Breast epithelium (tissue), 4 donors: ENCODE results near the gene MAP4K4. TPM values are rescaled to one million over a fixed set of nuclear protein-coding genes. Genes with fewer than 3 reads are reported as not detected.

ENCODE experiments used
- DNase-seq, 2 donors: peaks; one replicate each; pipeline ENCODE4 v3.0.0-alpha.2; 2019; ENCODE audit warnings: low spot score in 2 of 2
- H3K27ac ChIP-seq, 2 donors: fragments of 200-600 bp; sonication (generic) in 1 of 2; one replicate each; pipeline ENCODE4 v1.5.1; 2016 to 2019; ENCODE audit warnings: mild to moderate bottlenecking in 1 of 2
- H3K27me3 ChIP-seq, 2 donors: fragments of 200-600 bp; sonication (generic) in 1 of 2; one replicate each; pipeline versions ENCODE4 v1.5.1 to v1.6.0; 2017 to 2019; ENCODE audit warnings: control low read depth in 1 of 2, mild to moderate bottlenecking in 1 of 2
- H3K36me3 ChIP-seq: fragments of 200-600 bp; one replicate; pipeline ENCODE4 v1.5.1; 2019
- H3K4me1 ChIP-seq, 2 donors: fragments of 200-600 bp; sonication (generic); one replicate each; pipeline ENCODE4 v1.5.1; 2016 to 2019; ENCODE audit warnings: control low read depth in 1 of 2
- H3K4me3 ChIP-seq, 3 donors: fragments of 200-600 bp; sonication (generic); 1 replicate in 2 of 3; 2 replicates in 1 of 3; pipeline ENCODE4 v1.5.1; 2016 to 2019; ENCODE audit warnings: mild to moderate bottlenecking in 3 of 3, moderate library complexity in 2 of 3
- H3K9me3 ChIP-seq, 2 donors: fragments of 200-600 bp; sonication (generic) in 1 of 2; one replicate each; pipeline ENCODE4 v1.5.1; 2016 to 2019; ENCODE audit warnings: control low read depth in 1 of 2
- POLR2A ChIP-seq: fragments of 450-650 bp; IDR thresholded peaks from one replicate; pipeline ENCODE4 v1.6.1; 2016; ENCODE audit warnings: antibody characterized with exemption, mild to moderate bottlenecking, moderate library complexity
- POLR2AphosphoS5 ChIP-seq, 3 donors: sonication (generic); formaldehyde crosslinking; IDR thresholded peaks; one replicate each; pipeline ENCODE4 v1.6.1; 2017; ENCODE audit warnings: antibody characterized with exemption in 3 of 3
- intact Hi-C: fragments of 100-400 bp; cut with DNase I; formaldehyde crosslinking; loops from one replicate; pipeline ENCODE4 v1.15.1; 2023; ENCODE audit warnings: low total_unique reads
- total RNA-seq, 3 donors: library from RNA; depleted of rRNA; stranded (reverse); fragments of >200 nt; gene quantifications; one replicate each; pipeline ENCODE4 v1.1.0, GENCODE V29; 2016
- TF ChIP-seq, protein P1 (sequence below), 3 donors: fragments of 450-650 bp; IDR thresholded peaks; one replicate each; pipeline ENCODE4 v1.5.1; 2016 to 2017; ENCODE audit warnings: antibody characterized with exemption in 3 of 3, mild to moderate bottlenecking in 3 of 3, moderate library complexity in 3 of 3

Gene MAP4K4
- total RNA-seq, 3 donors from 2014 or later = 62.1 to 89.1 (median 74.7) TPM

DNA sequence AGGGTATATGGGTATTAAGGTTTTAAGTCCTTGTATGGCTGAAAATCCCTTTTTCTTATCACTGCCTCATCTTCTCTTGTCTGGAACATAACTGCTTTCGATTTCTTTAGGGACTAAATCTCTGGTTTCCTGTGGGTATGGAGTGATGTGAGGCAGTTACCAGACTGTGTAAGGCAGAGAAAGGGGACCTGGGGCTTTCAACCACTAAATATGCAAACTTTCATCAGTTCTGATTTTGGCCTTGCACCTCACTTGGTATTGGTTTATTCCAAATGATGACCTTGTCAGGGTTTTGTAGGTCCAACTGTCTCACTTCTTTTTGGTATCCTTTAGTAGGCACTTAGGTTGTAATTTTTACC, 9.3 kb downstream of the MAP4K4 start:
- no peak for DNase-seq
- H3K27me3 ChIP-seq = no peaks in the 10 kb centered on the region
- no peaks in the 10 kb centered on the region for H3K4me1 ChIP-seq
- no peaks in the 10 kb centered on the region for H3K36me3 ChIP-seq
- no peak overlapping the region for H3K4me3 ChIP-seq
- intact Hi-C loops = no loop called here
- no peaks in the 10 kb centered on the region for H3K9me3 ChIP-seq
- TF ChIP-seq, protein P1, sequence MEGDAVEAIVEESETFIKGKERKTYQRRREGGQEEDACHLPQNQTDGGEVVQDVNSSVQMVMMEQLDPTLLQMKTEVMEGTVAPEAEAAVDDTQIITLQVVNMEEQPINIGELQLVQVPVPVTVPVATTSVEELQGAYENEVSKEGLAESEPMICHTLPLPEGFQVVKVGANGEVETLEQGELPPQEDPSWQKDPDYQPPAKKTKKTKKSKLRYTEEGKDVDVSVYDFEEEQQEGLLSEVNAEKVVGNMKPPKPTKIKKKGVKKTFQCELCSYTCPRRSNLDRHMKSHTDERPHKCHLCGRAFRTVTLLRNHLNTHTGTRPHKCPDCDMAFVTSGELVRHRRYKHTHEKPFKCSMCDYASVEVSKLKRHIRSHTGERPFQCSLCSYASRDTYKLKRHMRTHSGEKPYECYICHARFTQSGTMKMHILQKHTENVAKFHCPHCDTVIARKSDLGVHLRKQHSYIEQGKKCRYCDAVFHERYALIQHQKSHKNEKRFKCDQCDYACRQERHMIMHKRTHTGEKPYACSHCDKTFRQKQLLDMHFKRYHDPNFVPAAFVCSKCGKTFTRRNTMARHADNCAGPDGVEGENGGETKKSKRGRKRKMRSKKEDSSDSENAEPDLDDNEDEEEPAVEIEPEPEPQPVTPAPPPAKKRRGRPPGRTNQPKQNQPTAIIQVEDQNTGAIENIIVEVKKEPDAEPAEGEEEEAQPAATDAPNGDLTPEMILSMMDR (IDR thresholded peaks at IDR 0.05) = no peak
- TF ChIP-seq POLR2A (no peak), POLR2AphosphoS5 (IDR thresholded peaks at IDR 0.05) (no peak)
- peak overlapping the region; percentile 55 to 65 for H3K27ac ChIP-seq

DNA sequence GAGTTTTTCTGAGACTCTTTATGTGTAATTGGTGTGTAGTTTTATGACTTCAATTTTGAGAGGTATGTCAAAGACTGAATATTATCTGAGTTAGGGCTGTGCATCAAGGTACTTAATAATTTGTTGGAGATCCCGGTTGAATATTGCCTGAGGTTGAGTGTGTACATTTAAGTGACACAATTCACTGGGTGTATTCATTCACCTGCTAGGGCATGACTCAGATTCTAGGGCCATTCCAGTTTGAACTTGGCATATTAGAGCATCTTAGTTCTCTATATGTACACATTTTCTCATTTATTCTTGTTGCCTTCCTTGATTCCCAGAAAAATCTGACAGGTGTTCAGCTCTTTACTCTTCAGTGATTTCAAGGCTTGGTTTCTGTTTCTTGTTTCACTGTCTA, 12.5 kb downstream of the MAP4K4 start:
- Histone ChIP-seq H3K27me3 (no peaks in the 10 kb centered on the region), H3K4me1 (no peaks in the 10 kb centered on the region), H3K27ac (peak overlapping the region in 1 of 2 donors; percentile 60), H3K4me3 (no peak overlapping the region), H3K9me3 (no peaks in the 10 kb centered on the region), H3K36me3 (no peaks in the 10 kb centered on the region)
- no peak for DNase-seq
- intact Hi-C loops = no loop called here
- TF ChIP-seq, protein P1 (IDR thresholded peaks at IDR 0.05) = no peak
- no peak for TF ChIP-seq POLR2AphosphoS5 (IDR thresholded peaks at IDR 0.05)
- TF ChIP-seq POLR2A = no peak

DNA sequence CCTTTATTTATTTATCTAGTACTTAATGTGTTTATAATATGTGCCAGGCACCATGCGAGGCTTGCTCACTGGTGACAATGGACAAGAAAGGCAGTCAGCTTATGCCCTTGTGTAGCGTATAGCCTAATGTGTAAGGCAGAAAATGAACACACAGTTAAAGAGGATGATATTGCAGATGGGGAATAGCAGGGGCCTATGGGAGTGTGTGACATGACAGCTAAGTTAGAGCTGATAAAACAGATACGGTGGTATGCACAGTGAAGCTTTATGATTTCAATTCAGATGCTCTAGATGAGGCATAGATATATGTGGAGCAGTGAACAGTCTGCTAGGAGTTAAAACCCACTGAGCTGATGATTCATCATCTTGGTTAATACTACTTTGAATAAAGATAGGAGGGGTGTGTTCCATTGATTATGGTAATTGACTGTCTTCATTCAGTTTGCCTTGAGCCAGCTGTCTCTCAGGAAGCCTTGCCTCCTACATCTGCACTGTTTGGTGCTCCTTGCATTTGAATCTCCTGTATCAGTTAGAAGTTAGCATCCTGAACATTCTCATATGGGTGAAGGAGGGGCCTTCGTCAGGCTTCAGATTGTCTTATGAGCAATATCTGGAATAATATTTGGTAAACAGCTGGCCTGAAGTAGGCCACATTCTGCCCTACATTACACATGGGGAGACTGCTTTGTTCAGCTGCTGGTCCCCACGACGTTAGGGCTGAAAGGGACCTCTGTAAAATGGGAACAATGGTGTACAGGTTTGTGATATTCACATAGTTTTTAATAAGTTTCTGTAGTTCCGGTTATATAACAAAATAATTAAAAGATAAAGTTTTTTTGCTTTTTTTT, 13.2 kb downstream of the MAP4K4 start:
- Histone ChIP-seq H3K4me1 (no peaks in the 10 kb centered on the region), H3K27ac (peak overlapping the region; percentile 23 to 60), H3K27me3 (no peaks in the 10 kb centered on the region), H3K36me3 (no peaks in the 10 kb centered on the region), H3K4me3 (no peak overlapping the region), H3K9me3 (no peaks in the 10 kb centered on the region)
- TF ChIP-seq POLR2AphosphoS5 (IDR thresholded peaks at IDR 0.05) (no peak), POLR2A (no peak)
- TF ChIP-seq, protein P1 (IDR thresholded peaks at IDR 0.05) = no peak
- intact Hi-C loops = no loop called here
- no peak for DNase-seq

DNA sequence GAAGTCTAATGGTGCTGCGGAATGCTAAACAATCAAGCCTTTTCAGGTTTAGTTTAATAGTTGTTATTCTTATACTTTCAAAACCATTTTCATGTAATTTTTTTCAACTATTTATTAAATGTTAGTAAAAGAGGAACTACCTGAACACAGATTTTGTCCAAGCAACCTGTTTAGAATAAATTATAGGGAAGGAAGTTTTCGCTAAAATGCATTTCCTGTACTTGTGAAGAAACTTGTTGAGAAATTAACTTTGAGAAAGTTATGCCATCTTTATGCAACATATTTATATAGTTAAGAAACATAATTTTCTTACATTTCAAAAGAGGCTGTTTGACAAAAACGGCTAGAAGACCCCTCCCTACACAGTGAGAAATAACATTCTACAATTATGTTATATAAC, 16.6 kb downstream of the MAP4K4 start:
- Histone ChIP-seq H3K36me3 (no peaks in the 10 kb centered on the region), H3K9me3 (no peaks in the 10 kb centered on the region), H3K4me3 (no peak overlapping the region), H3K27ac (no peak overlapping the region), H3K4me1 (no peaks in the 10 kb centered on the region), H3K27me3 (no peaks in the 10 kb centered on the region)
- TF ChIP-seq POLR2AphosphoS5 (IDR thresholded peaks at IDR 0.05) = no peak
- TF ChIP-seq POLR2A = no peak
- TF ChIP-seq, protein P1 (IDR thresholded peaks at IDR 0.05) = no peak
- intact Hi-C loops = no loop called here
- DNase-seq = no peak

DNA sequence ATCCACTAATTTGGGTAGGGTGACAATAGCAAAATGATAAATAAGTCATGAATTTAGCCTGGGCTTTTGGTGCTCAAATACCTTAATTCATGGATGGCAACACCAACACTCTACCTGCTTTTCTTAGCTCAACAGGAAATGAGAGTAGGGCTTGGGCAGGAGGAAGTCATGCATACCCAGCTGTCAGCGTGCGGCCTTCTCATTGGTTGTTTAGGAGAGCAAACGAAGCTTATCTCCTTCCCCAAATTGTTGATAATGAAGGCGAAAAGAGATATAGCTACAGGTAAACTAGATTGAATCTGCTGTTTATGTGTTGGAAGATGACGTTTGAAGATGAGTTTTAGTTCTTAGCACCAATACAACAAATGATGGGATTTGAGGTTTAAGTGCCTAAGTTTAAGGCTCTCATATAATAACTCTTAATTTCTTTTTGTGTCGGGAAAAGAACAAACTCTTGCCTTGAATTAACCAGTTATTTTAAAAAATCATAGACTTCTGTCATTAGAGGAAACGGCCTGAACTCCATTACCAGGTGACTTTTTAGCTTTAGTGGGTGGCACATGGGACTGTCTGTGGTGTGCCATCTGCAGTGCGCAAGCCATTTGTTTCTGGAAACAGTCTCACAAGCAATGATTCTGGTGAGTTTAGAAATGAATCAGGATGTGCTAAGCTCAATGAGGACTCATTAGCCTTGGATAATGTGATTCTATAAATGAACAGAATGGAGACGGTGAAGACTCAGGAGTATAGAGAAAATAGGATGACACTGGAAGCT, 19.8 kb downstream of the MAP4K4 start:
- no peaks in the 10 kb centered on the region for H3K9me3 ChIP-seq
- H3K4me3 ChIP-seq = no peak overlapping the region
- DNase-seq = no peak
- TF ChIP-seq, protein P1 (IDR thresholded peaks at IDR 0.05) = no peak
- TF ChIP-seq POLR2A (no peak), POLR2AphosphoS5 (IDR thresholded peaks at IDR 0.05) (no peak)
- intact Hi-C loops = no loop called here
- no peaks in the 10 kb centered on the region for H3K27me3 ChIP-seq
- H3K36me3 ChIP-seq = no peaks in the 10 kb centered on the region
- no peak overlapping the region for H3K27ac ChIP-seq
- H3K4me1 ChIP-seq = peaks cover 0 to 2% of the 10 kb centered on the region in 2 donors
